ENCODE results near the gene SLC7A1. TPM values are rescaled to one million over a fixed set of nuclear protein-coding genes. Genes with fewer than 3 reads are reported as not detected.
"Not testable (repeated sequence)": the region's sequence is repeated elsewhere in the genome, so short reads cannot be mapped to it uniquely, and the experiment has no call there.

Gene SLC7A1
- 10.3 TPM for total RNA-seq
- long read RNA-seq, partial matches to known transcripts: 3 of 17 reads
- long read RNA-seq, other reads (novel, unspliced or antisense): 14 of 17 reads

- no peaks in the 10 kb centered on the region for H3K9me3 ChIP-seq (replicated peaks)
- H3K27ac ChIP-seq (replicated peaks): peak within 1 kb of the TSS; percentile 79
- H3K27me3 ChIP-seq (ENCODE audit: low read depth): peaks cover 4% of the 10 kb centered on the region
- no peaks in the 10 kb centered on the region for H3K36me3 ChIP-seq
- DNase-seq: peak; percentile 73
- intact Hi-C loops (cut with micrococcal nuclease): no loop called here
- TF ChIP-seq CTCF (IDR thresholded peaks at IDR 0.05; ENCODE audit: borderline replicate concordance): no peak
- H3K4me3 ChIP-seq: peak within 1 kb of the TSS; percentile 82
- peaks cover 22% of the 10 kb centered on the region for H3K4me1 ChIP-seq
Measured at GRCh38 chr13:29595380-29596063, at the start of gene SLC7A1. Gene SLC7A1, minus strand, starts transcription at chr13:29595688. Its CDS starts 59,500 bp downstream, at chr13:29536188.

- H3K27ac ChIP-seq (replicated peaks): no peak overlapping the region
- H3K9me3 ChIP-seq (replicated peaks): peaks cover 2% of the 10 kb centered on the region
- H3K36me3 ChIP-seq: no peaks in the 10 kb centered on the region
- intact Hi-C loops (cut with micrococcal nuclease): no loop called here
- DNase-seq: no peak
- no peak for TF ChIP-seq CTCF (IDR thresholded peaks at IDR 0.05; ENCODE audit: borderline replicate concordance)
- peaks cover 16% of the 10 kb centered on the region for H3K27me3 ChIP-seq (ENCODE audit: low read depth)
- H3K4me1 ChIP-seq: no peaks in the 10 kb centered on the region
- no peak overlapping the region for H3K4me3 ChIP-seq
Measured at GRCh38 chr13:29640665-29641064, 45.2 kb upstream of the SLC7A1 start.

GRCh38 chr13:29636831-29637230, 41.3 kb upstream of the SLC7A1 start:
- H3K36me3 ChIP-seq; intact Hi-C loops (cut with micrococcal nuclease); H3K4me1 ChIP-seq; H3K9me3 ChIP-seq (replicated peaks); H3K27ac ChIP-seq (replicated peaks); H3K4me3 ChIP-seq; DNase-seq: not testable (repeated sequence)
- H3K27me3 ChIP-seq (ENCODE audit: low read depth): peaks cover 16% of the 10 kb centered on the region

GRCh38 chr13:29624997-29625396, 29.5 kb upstream of the SLC7A1 start:
- Histone ChIP-seq H3K27me3 (ENCODE audit: low read depth) (peaks cover 6% of the 10 kb centered on the region), H3K4me1 (no peaks in the 10 kb centered on the region), H3K36me3 (no peaks in the 10 kb centered on the region), H3K9me3 (replicated peaks) (no peaks in the 10 kb centered on the region), H3K4me3 (no peak overlapping the region), H3K27ac (replicated peaks) (no peak overlapping the region)
- TF ChIP-seq CTCF (IDR thresholded peaks at IDR 0.05; ENCODE audit: borderline replicate concordance): no peak
- DNase-seq: no peak
- intact Hi-C loops (cut with micrococcal nuclease): no loop called here

- no peak for TF ChIP-seq CTCF (IDR thresholded peaks at IDR 0.05; ENCODE audit: borderline replicate concordance)
- peaks cover 6% of the 10 kb centered on the region for H3K27me3 ChIP-seq (ENCODE audit: low read depth)
- H3K27ac ChIP-seq (replicated peaks): no peak overlapping the region
- peaks cover 17% of the 10 kb centered on the region for H3K9me3 ChIP-seq (replicated peaks)
- H3K4me3 ChIP-seq: no peak overlapping the region
- no peak for DNase-seq
- intact Hi-C loops (cut with micrococcal nuclease): no loop called here
- H3K36me3 ChIP-seq: no peaks in the 10 kb centered on the region
- no peaks in the 10 kb centered on the region for H3K4me1 ChIP-seq
Measured at GRCh38 chr13:29621841-29622240, 26.4 kb upstream of the SLC7A1 start.

GRCh38 chr13:29621051-29621800, 25.7 kb upstream of the SLC7A1 start:
- intact Hi-C loops (cut with micrococcal nuclease): no loop called here
- Histone ChIP-seq H3K4me3 (no peak overlapping the region), H3K36me3 (no peaks in the 10 kb centered on the region), H3K4me1 (no peaks in the 10 kb centered on the region), H3K9me3 (replicated peaks) (peaks cover 17% of the 10 kb centered on the region), H3K27ac (replicated peaks) (no peak overlapping the region), H3K27me3 (ENCODE audit: low read depth) (peaks cover 6% of the 10 kb centered on the region)
- no peak for DNase-seq
- TF ChIP-seq CTCF (IDR thresholded peaks at IDR 0.05; ENCODE audit: borderline replicate concordance): no peak

All from left ventricle myocardium inferior (tissue), 1 donor.